SK-MEL-5 (cell line): ENCODE measurements around the gene PLAAT2. TPM values are rescaled to one million over a fixed set of nuclear protein-coding genes. Genes with fewer than 3 reads are reported as not detected.

ENCODE experiments used
- DNase-seq: peaks from one replicate; pipeline ENCODE4 v3.0.0-alpha.2; 2016; ENCODE audit warnings: low read depth, low spot score
- in situ Hi-C: cut with HindIII; loops from 2 replicates; pipeline ENCODE4 v1.10.0; 2016; ENCODE audit warnings: low sequenced_read_pairs, high pct_unique_total_duplicates, low pct_unique_long_range_greater_than_20kb
- total RNA-seq: library from RNA; depleted of rRNA; stranded (reverse); fragments of >200 nt; shearing (Covaris generic); gene quantifications from 2 replicates; pipeline ENCODE4 v1.2.3, GENCODE V29; 2014; rRNA removed

Gene PLAAT2
- total RNA-seq, 1 experiment from 2014 or later, result not detected

DNA sequence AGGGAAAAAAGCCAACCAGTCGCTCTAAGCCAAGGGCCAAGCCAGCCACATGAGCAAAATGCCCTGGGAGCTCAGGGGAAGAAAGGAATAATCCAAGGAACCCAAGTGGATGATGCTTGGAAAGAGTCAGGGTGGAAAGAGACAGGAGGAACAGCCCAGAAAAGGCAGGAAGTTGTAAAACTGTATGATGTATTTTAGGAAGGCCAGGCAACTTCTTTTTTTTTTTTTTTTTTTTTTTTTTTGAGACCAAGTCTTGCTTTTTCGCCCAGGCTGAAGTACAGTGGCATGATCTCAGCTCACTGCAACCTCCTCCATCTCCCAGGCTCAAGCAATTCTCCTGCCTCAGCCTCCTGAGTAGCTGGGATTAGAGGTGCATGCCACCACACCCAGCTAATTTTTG lies 55.7 kb downstream of the PLAAT2 start:
- no peak for DNase-seq
- in situ Hi-C loops, result no loop called here

DNA sequence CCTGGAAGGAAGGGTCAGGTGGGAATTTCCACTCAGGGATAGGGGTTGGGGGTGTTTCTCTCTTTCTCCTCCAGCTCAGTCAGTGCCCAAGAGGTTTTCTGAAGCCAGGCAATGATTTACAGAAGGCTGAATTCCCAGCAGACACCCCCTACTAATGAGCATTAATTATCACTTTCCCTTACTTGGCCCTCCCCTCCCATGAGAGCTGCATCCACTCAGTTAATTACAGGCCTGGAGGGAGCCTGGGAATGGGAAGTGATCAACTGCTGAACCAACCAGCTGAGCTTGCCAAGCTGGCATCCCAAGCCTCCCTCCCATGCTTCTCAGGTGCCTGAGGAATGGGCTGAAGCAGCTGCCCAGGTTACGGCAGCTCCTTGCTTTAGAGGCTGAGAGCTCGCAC lies 56.3 kb downstream of the PLAAT2 start:
- no peak for DNase-seq
- in situ Hi-C loops, result no loop called here

DNA sequence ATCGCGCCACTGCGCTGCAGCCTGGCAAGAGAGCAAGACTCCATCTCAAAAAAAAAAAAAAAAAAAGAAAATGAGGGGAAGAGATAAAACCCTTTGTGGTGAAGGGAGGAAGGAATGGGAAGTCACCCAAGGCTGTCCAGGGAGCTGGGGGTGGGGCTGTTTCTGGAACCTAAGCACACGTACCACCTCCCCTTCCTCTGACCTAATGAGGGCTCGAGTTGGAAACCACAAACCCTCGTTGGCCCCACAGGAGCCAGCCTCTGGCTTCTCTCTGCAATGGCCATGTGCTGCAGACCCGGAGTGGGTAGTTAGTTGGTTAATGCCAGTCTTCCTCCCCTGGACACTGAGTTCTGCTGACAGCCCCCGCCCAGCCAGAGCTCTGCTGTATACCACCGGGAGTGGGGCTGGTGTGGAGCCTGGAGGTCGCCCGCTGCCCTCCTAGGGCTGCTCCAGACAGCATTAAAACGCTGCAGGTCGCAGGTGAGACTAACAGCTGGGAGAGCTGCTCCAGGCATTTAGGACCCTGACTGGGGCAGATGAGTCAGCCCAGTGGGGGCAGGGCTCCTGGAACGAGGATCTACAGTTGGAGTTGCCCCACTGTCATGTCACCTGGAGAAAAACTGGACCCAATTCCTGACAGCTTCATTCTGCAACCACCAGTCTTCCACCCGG lies 57.2 kb downstream of the PLAAT2 start, which contains the start of gene LGALS12:
TSS of gene LGALS12 (plus strand) at position 228 of the 672 bp plus-strand sequence. CDS start at position 603, 375 bp downstream.
- DNase-seq, result no peak
- in situ Hi-C loops, result no loop called here

DNA sequence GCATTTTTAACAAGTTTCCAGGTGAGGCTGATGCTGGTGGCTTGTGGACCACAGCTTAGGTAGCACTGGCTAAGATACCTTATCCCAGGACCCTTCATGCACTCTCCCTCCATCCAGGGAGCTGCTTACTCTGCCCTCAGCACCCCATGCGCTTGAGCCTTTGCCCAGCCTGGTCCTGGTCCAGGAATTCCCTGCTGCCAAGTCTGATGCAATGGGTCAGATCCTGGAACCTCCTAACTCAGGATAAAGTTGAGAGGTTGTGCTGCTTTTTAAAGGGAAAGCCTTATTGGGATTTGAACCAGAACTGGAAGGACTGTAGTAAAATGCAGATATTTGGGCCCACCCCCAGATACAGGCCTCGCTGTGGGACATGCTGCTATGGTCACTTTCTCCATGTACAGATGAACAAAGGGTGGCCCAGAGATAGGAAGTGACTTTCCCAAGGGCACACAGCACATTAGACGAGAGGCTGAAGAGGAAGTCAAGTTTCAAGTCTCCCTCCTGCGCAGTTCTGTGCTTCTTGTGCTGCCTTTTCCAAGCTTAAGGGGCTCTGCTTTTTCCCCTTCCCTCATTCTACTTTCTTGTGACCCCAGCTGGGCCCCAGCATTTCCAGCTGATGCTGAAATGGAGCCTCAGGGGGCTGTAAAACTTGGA lies 58.1 kb downstream of the PLAAT2 start:
- in situ Hi-C loops, result no loop called here
- no peak for DNase-seq

DNA sequence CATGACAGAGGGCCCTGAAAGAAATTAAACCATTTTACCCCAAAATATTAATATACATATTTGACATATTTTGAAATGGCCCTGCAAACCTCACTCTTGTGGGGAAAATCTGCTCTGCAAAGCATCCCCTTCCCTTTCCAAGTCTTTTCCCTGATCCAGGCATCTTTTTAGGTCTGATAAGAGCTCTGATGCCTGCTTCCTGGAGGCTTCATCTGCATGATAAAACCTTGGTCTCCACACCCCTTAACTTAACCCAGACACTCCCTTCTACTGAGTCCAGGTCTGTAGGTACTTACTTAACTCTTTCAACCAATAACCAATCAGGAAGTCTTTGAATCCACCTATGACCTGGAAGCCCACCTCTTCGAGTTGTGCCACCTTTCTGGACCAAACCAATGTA lies 59.1 kb downstream of the PLAAT2 start:
- DNase-seq, result no peak
- in situ Hi-C loops, result no loop called here

DNA sequence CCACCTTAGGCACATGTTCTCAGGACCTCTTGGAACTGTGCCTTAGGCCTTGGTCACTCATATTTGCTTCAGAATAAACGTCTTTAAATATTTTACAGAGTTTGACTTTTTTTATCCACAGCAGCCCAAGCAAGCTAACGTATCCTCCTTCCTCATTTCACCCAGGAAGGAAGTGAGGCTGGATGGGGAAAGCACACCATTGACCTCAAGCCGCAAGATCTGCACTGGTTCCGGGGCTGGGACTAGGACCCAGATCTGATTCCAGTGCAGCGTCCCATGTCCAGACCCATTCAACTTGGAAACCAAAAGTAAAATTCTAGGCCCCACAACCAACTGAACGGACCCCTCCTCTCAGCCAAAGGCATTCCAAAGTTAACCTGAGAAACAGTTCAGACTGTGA lies 59.7 kb downstream of the PLAAT2 start:
- in situ Hi-C loops, result no loop called here
- DNase-seq, result no peak

Other genes starting within 250 kb of the PLAAT2 start
- gene SLC22A9, start 193.6 kb downstream of the PLAAT2 start, total RNA-seq, result not detected in 2 replicates
- gene PLAAT5, start 72.2 kb downstream of the PLAAT2 start, total RNA-seq, result 0.21 TPM in 1 of 2 replicates, not detected in the other
- not detected in 2 replicates for gene LGALS12, start 57.3 kb downstream of the PLAAT2 start, total RNA-seq
- gene PLAAT4, start 26.6 kb downstream of the PLAAT2 start, total RNA-seq, result not detected in 2 replicates
- 3.5 and 4.6 TPM in 2 replicates for gene PLAAT3, start 51.1 kb upstream of the PLAAT2 start, total RNA-seq
- gene ATL3, start 108.0 kb upstream of the PLAAT2 start, total RNA-seq, result 39.5 and 44.0 TPM in 2 replicates
- 31.6 and 36.4 TPM in 2 replicates for gene RTN3, start 118.1 kb upstream of the PLAAT2 start, total RNA-seq
- 5.4 and 7.3 TPM in 2 replicates for gene ZFTA, start 205.4 kb upstream of the PLAAT2 start, total RNA-seq